Gastrocnemius medialis (tissue), 4 donors: ENCODE data around the gene LCN9.

Experiments
- POLR2A ChIP-seq, 2 donors: fragments of 450-650 bp; IDR thresholded peaks; one replicate each; pipeline ENCODE4 v1.6.1; 2017; ENCODE audit warnings: antibody characterized with exemption in 2 of 2, mild to moderate bottlenecking in 2 of 2, moderate library complexity in 2 of 2
- TF ChIP-seq, protein P1 (sequence below), 5 experiments: fragments of 450-650 bp in 3 of 5; fragments of 200-600 bp in 2 of 5; sonication (generic) in 2 of 5; IDR thresholded peaks in 4 of 5; conservative IDR thresholded peaks in 1 of 5; 1 replicate in 4 of 5; 2 replicates in 1 of 5; pipeline ENCODE4 v1.5.1; 2016 to 2019; ENCODE audit warnings: antibody characterized with exemption in 5 of 5, mild to moderate bottlenecking in 3 of 5, moderate library complexity in 3 of 5

GRCh38 chr9:135661816-135662560 lies 1.1 kb upstream of the LCN9 start:
- no peak for TF ChIP-seq POLR2A (IDR thresholded peaks at IDR 0.05)
- TF ChIP-seq, protein P1, sequence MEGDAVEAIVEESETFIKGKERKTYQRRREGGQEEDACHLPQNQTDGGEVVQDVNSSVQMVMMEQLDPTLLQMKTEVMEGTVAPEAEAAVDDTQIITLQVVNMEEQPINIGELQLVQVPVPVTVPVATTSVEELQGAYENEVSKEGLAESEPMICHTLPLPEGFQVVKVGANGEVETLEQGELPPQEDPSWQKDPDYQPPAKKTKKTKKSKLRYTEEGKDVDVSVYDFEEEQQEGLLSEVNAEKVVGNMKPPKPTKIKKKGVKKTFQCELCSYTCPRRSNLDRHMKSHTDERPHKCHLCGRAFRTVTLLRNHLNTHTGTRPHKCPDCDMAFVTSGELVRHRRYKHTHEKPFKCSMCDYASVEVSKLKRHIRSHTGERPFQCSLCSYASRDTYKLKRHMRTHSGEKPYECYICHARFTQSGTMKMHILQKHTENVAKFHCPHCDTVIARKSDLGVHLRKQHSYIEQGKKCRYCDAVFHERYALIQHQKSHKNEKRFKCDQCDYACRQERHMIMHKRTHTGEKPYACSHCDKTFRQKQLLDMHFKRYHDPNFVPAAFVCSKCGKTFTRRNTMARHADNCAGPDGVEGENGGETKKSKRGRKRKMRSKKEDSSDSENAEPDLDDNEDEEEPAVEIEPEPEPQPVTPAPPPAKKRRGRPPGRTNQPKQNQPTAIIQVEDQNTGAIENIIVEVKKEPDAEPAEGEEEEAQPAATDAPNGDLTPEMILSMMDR (IDR thresholded peaks at IDR 0.05 in 4 of 5, conservative IDR thresholded peaks at IDR 0.05 in 1 of 5): no peak
